ENCODE measurements around the gene ZBTB49. TPM values are rescaled to one million over a fixed set of nuclear protein-coding genes. Genes with fewer than 3 reads are reported as not detected.

Gene ZBTB49
- polyA plus RNA-seq, 1 donor from 2014 or later = 16.5 TPM

GRCh38 chr4:4350909-4351308 is 60.9 kb downstream of the ZBTB49 start:
- Histone ChIP-seq H3K9me2 (ENCODE audit: insufficient read depth, low read length) (no peaks in the 10 kb centered on the region), H3K4me2 (ENCODE audit: low read length) (no peak overlapping the region), H3K9ac (ENCODE audit: low read length) (no peak overlapping the region), H3K79me2 (replicated peaks; ENCODE audit: insufficient read depth, low read length) (no peaks in the 10 kb centered on the region), H3K27me3 (ENCODE audit: insufficient read depth, low read depth, low read length) (no peaks in the 10 kb centered on the region), H3F3A (ENCODE audit: insufficient read depth, low read length, poor library complexity, severe bottlenecking) (no peaks in the 10 kb centered on the region), H3K4me3 (ENCODE audit: low read length) (no peak overlapping the region), H4K20me1 (ENCODE audit: insufficient read depth) (no peaks in the 10 kb centered on the region), H2AFZ (ENCODE audit: low read depth, low read length) (no peak overlapping the region), H3K36me3 (ENCODE audit: insufficient read depth, low read length) (no peaks in the 10 kb centered on the region), H3K27ac (ENCODE audit: low read length) (no peak overlapping the region), H3K9me3 (ENCODE audit: low read length) (no peaks in the 10 kb centered on the region)
- TF ChIP-seq CTCF (IDR thresholded peaks at IDR 0.05; ENCODE audit: poor library complexity, severe bottlenecking) = no peak
- no peak for TF ChIP-seq MXI1 (conservative IDR thresholded peaks at IDR 0.05; ENCODE audit: poor library complexity, severe bottlenecking)
- no peak for TF ChIP-seq TAF1 (IDR thresholded peaks at IDR 0.05; ENCODE audit: low read depth)
- TF ChIP-seq EZH2 (IDR thresholded peaks at IDR 0.05; ENCODE audit: borderline replicate concordance, insufficient read depth, low read length, poor library complexity, severe bottlenecking) = no peak

- Histone ChIP-seq H3K27me3 (ENCODE audit: insufficient read depth, low read depth, low read length) (no peaks in the 10 kb centered on the region), H3K9me2 (ENCODE audit: insufficient read depth, low read length) (no peaks in the 10 kb centered on the region), H3K36me3 (ENCODE audit: insufficient read depth, low read length) (no peaks in the 10 kb centered on the region), H3K4me2 (ENCODE audit: low read length) (no peak overlapping the region), H2AFZ (ENCODE audit: low read depth, low read length) (no peak overlapping the region), H3K9ac (ENCODE audit: low read length) (no peak overlapping the region), H4K20me1 (ENCODE audit: insufficient read depth) (no peaks in the 10 kb centered on the region), H3K4me3 (ENCODE audit: low read length) (no peak overlapping the region), H3F3A (ENCODE audit: insufficient read depth, low read length, poor library complexity, severe bottlenecking) (no peaks in the 10 kb centered on the region), H3K79me2 (replicated peaks; ENCODE audit: insufficient read depth, low read length) (no peaks in the 10 kb centered on the region), H3K9me3 (ENCODE audit: low read length) (no peaks in the 10 kb centered on the region), H3K27ac (ENCODE audit: low read length) (no peak overlapping the region)
- TF ChIP-seq POLR2AphosphoS5 (IDR thresholded peaks at IDR 0.05) = no peak
Observed at GRCh38 chr4:4355302-4355701, 65.3 kb downstream of the ZBTB49 start.

GRCh38 chr4:4356106-4357041 is 66.3 kb downstream of the ZBTB49 start:
- Histone ChIP-seq H3K4me2 (ENCODE audit: low read length) (no peak overlapping the region), H2AFZ (ENCODE audit: low read depth, low read length) (no peak overlapping the region), H3K9ac (ENCODE audit: low read length) (no peak overlapping the region), H3K9me2 (ENCODE audit: insufficient read depth, low read length) (no peaks in the 10 kb centered on the region), H3K79me2 (replicated peaks; ENCODE audit: insufficient read depth, low read length) (no peaks in the 10 kb centered on the region), H3F3A (ENCODE audit: insufficient read depth, low read length, poor library complexity, severe bottlenecking) (no peaks in the 10 kb centered on the region), H3K4me3 (ENCODE audit: low read length) (no peak overlapping the region), H3K36me3 (ENCODE audit: insufficient read depth, low read length) (no peaks in the 10 kb centered on the region), H3K27me3 (ENCODE audit: insufficient read depth, low read depth, low read length) (no peaks in the 10 kb centered on the region), H3K9me3 (ENCODE audit: low read length) (no peaks in the 10 kb centered on the region), H4K20me1 (ENCODE audit: insufficient read depth) (no peaks in the 10 kb centered on the region), H3K27ac (ENCODE audit: low read length) (no peak overlapping the region)
- no peak for TF ChIP-seq TAF1 (IDR thresholded peaks at IDR 0.05; ENCODE audit: low read depth)
- TF ChIP-seq EP300 (conservative IDR thresholded peaks at IDR 0.05; ENCODE audit: poor library complexity, severe bottlenecking) = no peak
- no peak for TF ChIP-seq POLR2AphosphoS5 (IDR thresholded peaks at IDR 0.05)
- TF ChIP-seq SMC3 (conservative IDR thresholded peaks at IDR 0.05; ENCODE audit: poor library complexity) = no peak
- TF ChIP-seq MXI1 (conservative IDR thresholded peaks at IDR 0.05; ENCODE audit: poor library complexity, severe bottlenecking) = no peak
- no peak for TF ChIP-seq EZH2 (IDR thresholded peaks at IDR 0.05; ENCODE audit: borderline replicate concordance, insufficient read depth, low read length, poor library complexity, severe bottlenecking)
- TF ChIP-seq RAD21 (conservative IDR thresholded peaks at IDR 0.05) = no peak
- no peak for TF ChIP-seq CTCF (IDR thresholded peaks at IDR 0.05; ENCODE audit: poor library complexity, severe bottlenecking)
- no peak for TF ChIP-seq REST (IDR thresholded peaks at IDR 0.05; ENCODE audit: borderline replicate concordance)
